Stimulated activated CD4-positive, alpha-beta T cell treated with anti-CD3 and anti-CD28 coated beads, Interleukin-1b, Interleukin-23, amount 100 ng/mL, for 4 hours (primary cell): ENCODE results near the gene TMEM116.
"Not testable (repeated sequence)": the region's sequence is repeated elsewhere in the genome, so short reads cannot be mapped to it uniquely, and the experiment has no call there.

ENCODE experiments used
- DNase-seq, 2 donors: peaks; one replicate each; pipeline ENCODE4 v3.0.0-alpha.2; 2020; ENCODE audit warnings: low read depth in 2 of 2

The TMEM116 gene

GRCh38 chr12:112012775-112013600 is at the start of gene TMEM116, which contains the start of gene ERP29:
TMEM116 (minus strand) TSS chr12:112013165; CDS start chr12:112005270, 7,895 bp downstream.
ERP29 (plus strand) TSS chr12:112013426; CDS start chr12:112013466, 40 bp downstream.
- DNase-seq = peak; percentile 100

GRCh38 chr12:112061137-112061536 is 48.2 kb upstream of the TMEM116 start:
- DNase-seq = no peak

GRCh38 chr12:112049351-112049750 is 36.4 kb upstream of the TMEM116 start:
- DNase-seq = no peak

GRCh38 chr12:112046003-112046402 is 33.0 kb upstream of the TMEM116 start:
- no peak for DNase-seq

- not testable (repeated sequence) for DNase-seq
These were observed 23.6 kb upstream of the TMEM116 start for GRCh38 chr12:112036614-112037013.

- no peak for DNase-seq
These were observed 22.3 kb upstream of the TMEM116 start for GRCh38 chr12:112035219-112035785.

GRCh38 chr12:112032292-112032691 is 19.3 kb upstream of the TMEM116 start:
- DNase-seq = no peak

GRCh38 chr12:112031472-112031871 is 18.5 kb upstream of the TMEM116 start:
- no peak for DNase-seq

GRCh38 chr12:112029301-112029700 is 16.3 kb upstream of the TMEM116 start:
- no peak for DNase-seq

GRCh38 chr12:112025808-112026375 is 12.9 kb upstream of the TMEM116 start:
- no peak for DNase-seq

GRCh38 chr12:112023759-112024396 is 10.9 kb upstream of the TMEM116 start:
- DNase-seq = no peak

GRCh38 chr12:112022241-112023016 is 9.5 kb upstream of the TMEM116 start:
- DNase-seq = no peak

GRCh38 chr12:112020947-112021457 is 8.0 kb upstream of the TMEM116 start:
- DNase-seq = no peak

GRCh38 chr12:112018571-112019237 is 5.7 kb upstream of the TMEM116 start:
- no peak for DNase-seq

GRCh38 chr12:112017041-112017440 is 4.1 kb upstream of the TMEM116 start:
- DNase-seq = no peak

GRCh38 chr12:112015938-112016337 is 3.0 kb upstream of the TMEM116 start:
- DNase-seq = no peak

- DNase-seq = peak; percentile 49 to 55
These were observed 837 bp upstream of the TMEM116 start for GRCh38 chr12:112013601-112014402.

GRCh38 chr12:112011685-112012084 is 1.3 kb downstream of the TMEM116 start:
- no peak for DNase-seq

- DNase-seq = no peak
These were observed 2.3 kb downstream of the TMEM116 start for GRCh38 chr12:112010415-112011344.
